Measurements from ENCODE around the gene WDR20. TPM values are rescaled to one million over a fixed set of nuclear protein-coding genes. Genes with fewer than 3 reads are reported as not detected.

The WDR20 gene
- polyA plus RNA-seq, 1 donor (not counting 4 experiments of a cell fraction or from before 2014, with no cell fraction given) = 24.5 TPM

DNA sequence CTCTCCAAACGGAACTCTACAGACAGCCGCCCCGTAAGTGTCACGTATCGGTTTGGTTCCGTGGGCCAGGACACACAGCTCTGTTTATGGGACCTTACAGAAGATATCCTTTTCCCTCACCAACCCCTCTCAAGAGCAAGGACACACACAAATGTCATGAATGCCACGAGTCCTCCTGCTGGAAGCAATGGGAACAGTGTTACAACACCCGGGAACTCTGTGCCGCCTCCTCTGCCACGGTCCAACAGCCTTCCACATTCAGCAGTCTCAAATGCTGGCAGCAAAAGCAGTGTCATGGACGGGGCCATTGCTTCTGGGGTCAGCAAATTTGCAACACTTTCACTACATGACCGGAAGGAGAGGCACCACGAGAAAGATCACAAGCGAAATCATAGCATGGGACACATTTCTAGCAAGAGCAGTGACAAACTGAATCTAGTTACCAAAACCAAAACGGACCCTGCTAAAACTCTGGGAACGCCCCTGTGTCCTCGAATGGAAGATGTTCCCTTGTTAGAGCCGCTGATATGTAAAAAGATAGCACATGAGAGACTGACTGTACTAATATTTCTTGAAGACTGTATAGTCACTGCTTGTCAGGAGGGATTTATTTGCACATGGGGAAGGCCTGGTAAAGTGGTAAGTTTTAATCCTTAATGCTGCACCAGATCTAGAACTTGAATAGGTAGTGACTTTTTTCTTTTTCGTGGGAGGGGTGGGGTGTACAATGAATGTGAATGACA is 69.7 kb downstream of the WDR20 start:
- H3K4me2 ChIP-seq (ENCODE audit: control insufficient read depth, extremely low read depth, insufficient read depth, low read depth, low read length) = no peak overlapping the region
- peaks cover 9% of the 10 kb centered on the region for H3K79me2 ChIP-seq (ENCODE audit: control insufficient read depth, insufficient read depth, low read length)
- no peak overlapping the region for H3K4me3 ChIP-seq (ENCODE audit: control insufficient read depth in 2 of 3, extremely low read depth in 1 of 3, insufficient read depth in 2 of 3, low read depth in 1 of 3, low read length in 3 of 3)
- dilution Hi-C loops (cut with MboI; ENCODE audit: extremely low pct_ligation_motif_present, low sequenced_read_pairs) = no loop called here
- no peaks in the 10 kb centered on the region for H3K9me3 ChIP-seq (ENCODE audit: control insufficient read depth, low read depth, low read length)
- no peak overlapping the region for H2AFZ ChIP-seq (ENCODE audit: control insufficient read depth, low read length)
- DNase-seq (ENCODE audit: low read depth, low spot score) (no peak), FAIRE-seq (no peak)
- peaks cover 13 to 15% of the 10 kb centered on the region in 2 experiments for H3K36me3 ChIP-seq (ENCODE audit: control insufficient read depth in 2 of 2, extremely low read depth in 1 of 2, insufficient read depth in 2 of 2, low read length in 2 of 2)
- no peaks in the 10 kb centered on the region for H3K9me1 ChIP-seq (ENCODE audit: control insufficient read depth, extremely low read depth, insufficient read depth, low read length)
- no peak overlapping the region for H3K9ac ChIP-seq (ENCODE audit: control insufficient read depth, extremely low read depth, insufficient read depth, low read length)
- no peaks in the 10 kb centered on the region for H3K27me3 ChIP-seq (ENCODE audit: control insufficient read depth, extremely low read depth, insufficient read depth, low read length)
- no peak for TF ChIP-seq EZH2 (IDR thresholded peaks at IDR 0.05; ENCODE audit: low read length)
- TF ChIP-seq, protein P1, sequence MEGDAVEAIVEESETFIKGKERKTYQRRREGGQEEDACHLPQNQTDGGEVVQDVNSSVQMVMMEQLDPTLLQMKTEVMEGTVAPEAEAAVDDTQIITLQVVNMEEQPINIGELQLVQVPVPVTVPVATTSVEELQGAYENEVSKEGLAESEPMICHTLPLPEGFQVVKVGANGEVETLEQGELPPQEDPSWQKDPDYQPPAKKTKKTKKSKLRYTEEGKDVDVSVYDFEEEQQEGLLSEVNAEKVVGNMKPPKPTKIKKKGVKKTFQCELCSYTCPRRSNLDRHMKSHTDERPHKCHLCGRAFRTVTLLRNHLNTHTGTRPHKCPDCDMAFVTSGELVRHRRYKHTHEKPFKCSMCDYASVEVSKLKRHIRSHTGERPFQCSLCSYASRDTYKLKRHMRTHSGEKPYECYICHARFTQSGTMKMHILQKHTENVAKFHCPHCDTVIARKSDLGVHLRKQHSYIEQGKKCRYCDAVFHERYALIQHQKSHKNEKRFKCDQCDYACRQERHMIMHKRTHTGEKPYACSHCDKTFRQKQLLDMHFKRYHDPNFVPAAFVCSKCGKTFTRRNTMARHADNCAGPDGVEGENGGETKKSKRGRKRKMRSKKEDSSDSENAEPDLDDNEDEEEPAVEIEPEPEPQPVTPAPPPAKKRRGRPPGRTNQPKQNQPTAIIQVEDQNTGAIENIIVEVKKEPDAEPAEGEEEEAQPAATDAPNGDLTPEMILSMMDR (optimal IDR thresholded peaks at IDR 0.05 in 1 of 3, IDR thresholded peaks at IDR 0.05 in 1 of 3, conservative IDR thresholded peaks at IDR 0.05 in 1 of 3; ENCODE audit: extremely low read depth in 1 of 3, insufficient read depth in 2 of 3, low read length in 3 of 3) = peak; percentile 20 to 48 (median 25)
- no peak overlapping the region for H3K27ac ChIP-seq (ENCODE audit: control insufficient read depth, insufficient read depth, low read length)
- H3K4me1 ChIP-seq (ENCODE audit: control insufficient read depth, extremely low read depth, insufficient read depth, low read length) = no peaks in the 10 kb centered on the region
- H4K20me1 ChIP-seq (ENCODE audit: control insufficient read depth, extremely low read depth, insufficient read depth, low read length) = no peaks in the 10 kb centered on the region

DNA sequence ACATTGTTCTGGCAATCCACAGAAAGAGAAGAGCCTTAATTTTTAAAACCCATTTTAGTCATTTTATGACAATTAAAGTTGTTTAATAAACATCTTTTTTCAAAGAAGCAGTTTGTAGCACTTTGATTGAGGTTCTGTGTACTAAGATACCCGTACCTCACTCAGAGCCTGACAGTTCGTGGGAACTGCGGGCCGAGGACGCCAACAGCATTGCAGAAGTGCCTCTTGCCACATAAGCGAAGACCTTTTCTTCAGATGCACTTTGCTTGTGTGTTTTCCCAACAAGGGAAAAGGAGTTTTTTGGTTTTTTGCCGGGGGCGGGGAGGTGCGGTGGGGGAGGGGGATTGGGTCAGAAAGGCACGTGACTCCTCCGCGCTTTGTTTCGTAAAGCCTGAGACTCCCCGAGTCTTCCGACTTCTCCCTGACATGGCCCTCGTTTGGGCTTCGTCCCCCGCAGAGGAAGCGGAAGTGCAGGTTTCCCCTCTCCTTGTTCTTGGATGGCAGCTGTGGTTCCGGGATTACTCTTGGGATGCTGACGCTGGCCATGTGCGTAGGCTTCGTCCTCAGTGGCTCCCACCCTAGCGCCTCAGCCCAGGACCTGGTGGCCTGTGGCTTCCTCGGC is 70.8 kb downstream of the WDR20 start:
- Histone ChIP-seq H3K9me1 (ENCODE audit: control insufficient read depth, extremely low read depth, insufficient read depth, low read length) (no peaks in the 10 kb centered on the region), H3K27me3 (ENCODE audit: control insufficient read depth, extremely low read depth, insufficient read depth, low read length) (no peaks in the 10 kb centered on the region), H3K27ac (ENCODE audit: control insufficient read depth, insufficient read depth, low read length) (no peak overlapping the region), H3K4me2 (ENCODE audit: control insufficient read depth, extremely low read depth, insufficient read depth, low read depth, low read length) (no peak overlapping the region), H2AFZ (ENCODE audit: control insufficient read depth, low read length) (no peak overlapping the region), H3K9me3 (ENCODE audit: control insufficient read depth, low read depth, low read length) (no peaks in the 10 kb centered on the region), H3K4me1 (ENCODE audit: control insufficient read depth, extremely low read depth, insufficient read depth, low read length) (no peaks in the 10 kb centered on the region), H4K20me1 (ENCODE audit: control insufficient read depth, extremely low read depth, insufficient read depth, low read length) (no peaks in the 10 kb centered on the region), H3K79me2 (ENCODE audit: control insufficient read depth, insufficient read depth, low read length) (peaks cover 9% of the 10 kb centered on the region), H3K4me3 (ENCODE audit: control insufficient read depth in 2 of 3, extremely low read depth in 1 of 3, insufficient read depth in 2 of 3, low read depth in 1 of 3, low read length in 3 of 3) (no peak overlapping the region), H3K36me3 (ENCODE audit: control insufficient read depth in 2 of 2, extremely low read depth in 1 of 2, insufficient read depth in 2 of 2, low read length in 2 of 2) (peaks cover 11 to 14% of the 10 kb centered on the region in 2 experiments), H3K9ac (ENCODE audit: control insufficient read depth, extremely low read depth, insufficient read depth, low read length) (no peak overlapping the region)
- no peak for DNase-seq (ENCODE audit: low read depth, low spot score)
- FAIRE-seq = no peak
- dilution Hi-C loops (cut with MboI; ENCODE audit: extremely low pct_ligation_motif_present, low sequenced_read_pairs) = no loop called here
- no peak for TF ChIP-seq EZH2 (IDR thresholded peaks at IDR 0.05; ENCODE audit: low read length)
- TF ChIP-seq, protein P1 (optimal IDR thresholded peaks at IDR 0.05 in 1 of 3, IDR thresholded peaks at IDR 0.05 in 1 of 3, conservative IDR thresholded peaks at IDR 0.05 in 1 of 3; ENCODE audit: extremely low read depth in 1 of 3, insufficient read depth in 2 of 3, low read length in 3 of 3) = no peak
